Heart left ventricle (tissue), 13 donors: ENCODE results near the gene GPR31.

Experiments
- POLR2A ChIP-seq, 2 donors: fragments of 450-650 bp; IDR thresholded peaks; one replicate each; pipeline ENCODE4 v1.6.1; 2017; ENCODE audit warnings: antibody characterized with exemption in 2 of 2, mild to moderate bottlenecking in 2 of 2, moderate library complexity in 2 of 2
- TF ChIP-seq, protein P1 (sequence below), 12 donors: fragments of 200-600 bp; sonication (generic) in 4 of 12; IDR thresholded peaks; one replicate each; pipeline versions ENCODE4 v1.5.0 to v1.8.0; 2018 to 2022; ENCODE audit warnings: antibody characterized with exemption in 12 of 12, mild to moderate bottlenecking in 5 of 12
- donor health status: ischemic (EF 13 %, LVEDD 7.1; RV severe dilation, severe dysfunction).
- donor health status: DM: no; HTN: yes; CAD: no.
- donor health status: DM: no; HTN: no; CAD: no.
- donor health status: ischemic (EF 25% LVEDD 6.9; RV normal size, moderate dysfunction).
- donor health status: ischemic (EF 25% LVEDD 5.7; RV mildly dilated, moderate dysfunction).
- donor health status: ischemic (EF 35%, LVEDD 5.7; RV mildly dilated, moderate dysfunction).
- donor health status: nonischemic (EF 11% LVEDD 7.7; RV severe dilation, severe dysfunction).
- donor health status: DM: yes; HTN: yes; CAD: no.
- donor health status: PGD.
- donor health status: ischemic (EF 29% LVEDD 5.4; RV normal size, mild dysfunction).
- donor health status: nonischemic (EF 23%, LVEDD 6.1; RV moderate dilation, normal function).

GRCh38 chr6:167162591-167162990 lies 4.8 kb upstream of the GPR31 start:
- TF ChIP-seq POLR2A (IDR thresholded peaks at IDR 0.05), result no peak
- TF ChIP-seq, protein P1, sequence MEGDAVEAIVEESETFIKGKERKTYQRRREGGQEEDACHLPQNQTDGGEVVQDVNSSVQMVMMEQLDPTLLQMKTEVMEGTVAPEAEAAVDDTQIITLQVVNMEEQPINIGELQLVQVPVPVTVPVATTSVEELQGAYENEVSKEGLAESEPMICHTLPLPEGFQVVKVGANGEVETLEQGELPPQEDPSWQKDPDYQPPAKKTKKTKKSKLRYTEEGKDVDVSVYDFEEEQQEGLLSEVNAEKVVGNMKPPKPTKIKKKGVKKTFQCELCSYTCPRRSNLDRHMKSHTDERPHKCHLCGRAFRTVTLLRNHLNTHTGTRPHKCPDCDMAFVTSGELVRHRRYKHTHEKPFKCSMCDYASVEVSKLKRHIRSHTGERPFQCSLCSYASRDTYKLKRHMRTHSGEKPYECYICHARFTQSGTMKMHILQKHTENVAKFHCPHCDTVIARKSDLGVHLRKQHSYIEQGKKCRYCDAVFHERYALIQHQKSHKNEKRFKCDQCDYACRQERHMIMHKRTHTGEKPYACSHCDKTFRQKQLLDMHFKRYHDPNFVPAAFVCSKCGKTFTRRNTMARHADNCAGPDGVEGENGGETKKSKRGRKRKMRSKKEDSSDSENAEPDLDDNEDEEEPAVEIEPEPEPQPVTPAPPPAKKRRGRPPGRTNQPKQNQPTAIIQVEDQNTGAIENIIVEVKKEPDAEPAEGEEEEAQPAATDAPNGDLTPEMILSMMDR (IDR thresholded peaks at IDR 0.05), result no peak
